SK-N-MC (cell line): ENCODE results near the gene LSM4.
"Not testable (repeated sequence)": the region's sequence is repeated elsewhere in the genome, so short reads cannot be mapped to it uniquely, and the experiment has no call there.

Source experiments
- DNase-seq: peaks from one replicate; pipeline ENCODE4 v3.0.0-alpha.2; 2011; ENCODE audit warnings: low read depth, low spot score
- H3K27ac ChIP-seq: fragments of 200-600 bp; sonication (generic); 2 replicates; pipeline ENCODE4 v1.5.1; 2016; ENCODE audit warnings: mixed run types
- H3K36me3 ChIP-seq: fragments of 200-600 bp; sonication (generic); 2 replicates; pipeline ENCODE4 v1.6.1; 2017; ENCODE audit warnings: antibody characterized with exemption, low read length, mixed read lengths; ENCODE audit not compliant: insufficient read depth
- H3K4me3 ChIP-seq: fragments of 200-600 bp; sonication (generic); 2 replicates; pipeline ENCODE4 v1.5.1; 2016
- H3K9ac ChIP-seq: fragments of 200-600 bp; sonication (generic); 2 replicates; pipeline ENCODE4 v1.8.0; 2017; ENCODE audit warnings: mixed run types, mixed read lengths; ENCODE audit not compliant: insufficient read length
- H3K9me3 ChIP-seq: fragments of 200-600 bp; sonication (generic); 2 replicates; pipeline ENCODE4 v1.6.1; 2017; ENCODE audit warnings: low read depth, mild to moderate bottlenecking, antibody characterized with exemption, low read length, moderate library complexity, mixed read lengths
- EZH2 ChIP-seq: fragments of 200-600 bp; sonication (generic); IDR thresholded peaks from one replicate; pipeline ENCODE4 v1.6.1; 2017; ENCODE audit warnings: antibody characterized with exemption
- FOXP2 ChIP-seq: optimal IDR thresholded peaks from 2 replicates; pipeline ENCODE3; 2011; ENCODE audit warnings: mild to moderate bottlenecking, moderate library complexity; ENCODE audit not compliant: insufficient read depth; ENCODE audit errors: extremely low read length, control extremely low read depth
- POLR2AphosphoS5 ChIP-seq: IDR thresholded peaks from 2 replicates; pipeline ENCODE4 v1.6.1; 2012; ENCODE audit warnings: mild to moderate bottlenecking, low read depth, low read length, borderline replicate concordance

Gene LSM4

GRCh38 chr19:18322759-18323460 is at the start of gene LSM4:
Gene LSM4 (minus strand): TSS chr19:18323076. CDS start chr19:18323020, 56 bp downstream.
- peak within 1 kb of the TSS; percentile 99 for H3K9ac ChIP-seq
- TF ChIP-seq POLR2AphosphoS5 (peak; percentile 87), EZH2 (no peak)
- H3K36me3 ChIP-seq, result no peaks in the 10 kb centered on the region; the same call in 1 of the 2 replicates
- DNase-seq, result peak; percentile 83
- H3K9me3 ChIP-seq, result no peaks in the 10 kb centered on the region
- peak within 1 kb of the TSS; percentile 98 for H3K4me3 ChIP-seq
- peak within 1 kb of the TSS; percentile 94 for H3K27ac ChIP-seq

- H3K27ac ChIP-seq, result no peak overlapping the region
These were observed 45.8 kb upstream of the LSM4 start for GRCh38 chr19:18368504-18369222.

GRCh38 chr19:18366021-18366435 is 43.2 kb upstream of the LSM4 start:
- Histone ChIP-seq H3K27ac (no peak overlapping the region), H3K9ac (no peak overlapping the region), H3K36me3 (no peaks in the 10 kb centered on the region), H3K9me3 (no peaks in the 10 kb centered on the region), H3K4me3 (no peak overlapping the region)
- no peak for TF ChIP-seq EZH2
- TF ChIP-seq FOXP2, result no peak
- no peak for TF ChIP-seq POLR2AphosphoS5
- DNase-seq, result no peak

More at GRCh38 chr19:18368504-18369222, 45.8 kb upstream of the LSM4 start:
- no peak for DNase-seq
- Histone ChIP-seq H3K4me3 (no peak overlapping the region), H3K9ac (no peak overlapping the region), H3K9me3 (no peaks in the 10 kb centered on the region), H3K36me3 (no peaks in the 10 kb centered on the region)
- TF ChIP-seq FOXP2, result no peak
- TF ChIP-seq EZH2, result no peak
- no peak for TF ChIP-seq POLR2AphosphoS5

- no peak for TF ChIP-seq POLR2AphosphoS5
- no peak for TF ChIP-seq FOXP2
- 0 out of 2 replicates have a peak overlapping the region, but pooled peaks have one; percentile 2 for H3K4me3 ChIP-seq
- peak overlapping the region; percentile 18 for H3K9ac ChIP-seq
- H3K27ac ChIP-seq, result peak overlapping the region; percentile 27; the same call in 1 of the 2 replicates
- H3K36me3 ChIP-seq, result no peaks in the 10 kb centered on the region
- peak; percentile 55 for DNase-seq
- no peaks in the 10 kb centered on the region for H3K9me3 ChIP-seq
These were observed 42.1 kb upstream of the LSM4 start for GRCh38 chr19:18364826-18365528.

GRCh38 chr19:18364277-18364825 is 41.5 kb upstream of the LSM4 start:
- H3K9me3 ChIP-seq, DNase-seq, H3K36me3 ChIP-seq: not testable (repeated sequence)
- Histone ChIP-seq H3K27ac (peak overlapping the region; percentile 30; the same call in 1 of the 2 replicates), H3K9ac (peak overlapping the region; percentile 18), H3K4me3 (0 out of 2 replicates have a peak overlapping the region, but pooled peaks have one; percentile 2)

- no peaks in the 10 kb centered on the region for H3K36me3 ChIP-seq
- TF ChIP-seq POLR2AphosphoS5 (no peak), EZH2 (no peak), FOXP2 (no peak)
- H3K9ac ChIP-seq, result no peak overlapping the region
- no peak overlapping the region for H3K4me3 ChIP-seq
- DNase-seq, result no peak
- H3K27ac ChIP-seq, result 0 out of 2 replicates have a peak overlapping the region, but pooled peaks have one; percentile 30
- no peaks in the 10 kb centered on the region for H3K9me3 ChIP-seq
These were observed 40.9 kb upstream of the LSM4 start for GRCh38 chr19:18363787-18364186.

GRCh38 chr19:18362934-18363542 is 40.2 kb upstream of the LSM4 start:
- no peaks in the 10 kb centered on the region for H3K36me3 ChIP-seq
- no peak overlapping the region for H3K27ac ChIP-seq
- TF ChIP-seq POLR2AphosphoS5 (no peak), EZH2 (no peak), FOXP2 (no peak)
- DNase-seq, result no peak
- no peaks in the 10 kb centered on the region for H3K9me3 ChIP-seq
- no peak overlapping the region for H3K9ac ChIP-seq
- H3K4me3 ChIP-seq, result no peak overlapping the region

GRCh38 chr19:18361646-18362045 is 38.8 kb upstream of the LSM4 start:
- no peaks in the 10 kb centered on the region for H3K36me3 ChIP-seq

More at GRCh38 chr19:18361646-18362045, 38.8 kb upstream of the LSM4 start:
- H3K9me3 ChIP-seq, result no peaks in the 10 kb centered on the region
- no peak for DNase-seq
- H3K4me3 ChIP-seq, result no peak overlapping the region
- TF ChIP-seq POLR2AphosphoS5, result no peak
- TF ChIP-seq EZH2, result no peak
- no peak for TF ChIP-seq FOXP2
- no peak overlapping the region for H3K27ac ChIP-seq
- H3K9ac ChIP-seq, result no peak overlapping the region
